Neural progenitor cell (in vitro differentiated cells): ENCODE results near the gene RBM45.

Experiments used
- CTCF ChIP-seq: fragments of 200-600 bp; sonication (generic); IDR thresholded peaks from 2 replicates; pipeline ENCODE4 v1.5.1; 2017; ENCODE audit warnings: antibody characterized with exemption, mild to moderate bottlenecking
- EZH2 ChIP-seq: fragments of 200-600 bp; sonication (generic); IDR thresholded peaks from 2 replicates; pipeline ENCODE4 v1.6.1; 2017; ENCODE audit warnings: antibody characterized with exemption, mild to moderate bottlenecking, moderate library complexity
- EZH2phosphoT487 ChIP-seq: fragments of 200-600 bp; sonication (generic); IDR thresholded peaks from 2 replicates; pipeline ENCODE4 v1.6.1; 2017; ENCODE audit warnings: antibody characterized with exemption

- TF ChIP-seq CTCF (no peak), EZH2 (no peak), EZH2phosphoT487 (no peak)
These were observed 16.8 kb downstream of the RBM45 start for GRCh38 chr2:178128836-178129630.
